ENCODE measurements around the gene SMIM38. TPM values are rescaled to one million over a fixed set of nuclear protein-coding genes. Genes with fewer than 3 reads are reported as not detected.

SMIM38 gene
- total and polyA plus RNA-seq, 9 of the 15 experiments (the other 6 are each of a cell fraction or from before 2014, with no cell fraction given): 0.07 to 1.2 (median 0.21) TPM; not detected in 2

GRCh38 chr11:69155302-69156234, at the start of gene SMIM38 (continued):
- no peak for TF ChIP-seq BCLAF1 (IDR thresholded peaks at IDR 0.05; ENCODE audit: borderline replicate concordance in 1 of 2, control insufficient read depth in 1 of 2, low read depth in 2 of 2, low read length in 1 of 2)
- no peak for TF ChIP-seq XRCC5 (IDR thresholded peaks at IDR 0.05; ENCODE audit: low read depth, low read length)
- no peak for TF ChIP-seq EZH2 (IDR thresholded peaks at IDR 0.05; ENCODE audit: borderline replicate concordance, low read depth, low read length)
- TF ChIP-seq, protein P1, sequence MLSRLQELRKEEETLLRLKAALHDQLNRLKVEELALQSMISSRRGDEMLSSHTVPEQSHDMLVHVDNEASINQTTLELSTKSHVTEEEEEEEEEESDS (CRISPR knock-in tag; IDR thresholded peaks at IDR 0.05): no peak
- TF ChIP-seq, protein P2, sequence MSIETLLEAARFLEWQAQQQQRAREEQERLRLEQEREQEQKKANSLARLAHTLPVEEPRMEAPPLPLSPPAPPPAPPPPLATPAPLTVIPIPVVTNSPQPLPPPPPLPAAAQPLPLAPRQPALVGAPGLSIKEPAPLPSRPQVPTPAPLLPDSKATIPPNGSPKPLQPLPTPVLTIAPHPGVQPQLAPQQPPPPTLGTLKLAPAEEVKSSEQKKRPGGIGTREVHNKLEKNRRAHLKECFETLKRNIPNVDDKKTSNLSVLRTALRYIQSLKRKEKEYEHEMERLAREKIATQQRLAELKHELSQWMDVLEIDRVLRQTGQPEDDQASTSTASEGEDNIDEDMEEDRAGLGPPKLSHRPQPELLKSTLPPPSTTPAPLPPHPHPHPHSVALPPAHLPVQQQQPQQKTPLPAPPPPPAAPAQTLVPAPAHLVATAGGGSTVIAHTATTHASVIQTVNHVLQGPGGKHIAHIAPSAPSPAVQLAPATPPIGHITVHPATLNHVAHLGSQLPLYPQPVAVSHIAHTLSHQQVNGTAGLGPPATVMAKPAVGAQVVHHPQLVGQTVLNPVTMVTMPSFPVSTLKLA (conservative IDR thresholded peaks at IDR 0.05): no peak; a peak in 1 of 4 replicates
- peak; percentile 63 for TF ChIP-seq CXXC5 (CRISPR knock-in tag; IDR thresholded peaks at IDR 0.05)
- TF ChIP-seq ZNF217 (CRISPR knock-in tag; IDR thresholded peaks at IDR 0.05): no peak
- no peak for TF ChIP-seq KAT2B (IDR thresholded peaks at IDR 0.05; ENCODE audit: low read depth, low read length)
- TF ChIP-seq KDM5B (IDR thresholded peaks at IDR 0.05; ENCODE audit: insufficient replicate concordance, low read depth, low read length): no peak
- TF ChIP-seq HCFC1 (IDR thresholded peaks at IDR 0.05; ENCODE audit: low read depth, low read length): no peak
- TF ChIP-seq SRF (CRISPR knock-in tag; IDR thresholded peaks at IDR 0.05): no peak
- no peak for TF ChIP-seq TAF7 (tag; IDR thresholded peaks at IDR 0.05)
- no peak for TF ChIP-seq ASH1L (IDR thresholded peaks at IDR 0.05; ENCODE audit: borderline replicate concordance, low read depth, partially characterized antibody)
- TF ChIP-seq RBFOX2 (IDR thresholded peaks at IDR 0.05; ENCODE audit: low read depth, low read length): peak; percentile 35
- TF ChIP-seq STAT5B (CRISPR knock-in tag; IDR thresholded peaks at IDR 0.05): no peak
- no peak for TF ChIP-seq SETDB1 (IDR thresholded peaks at IDR 0.05; ENCODE audit: low read length)
- TF ChIP-seq ZNF436 (CRISPR knock-in tag; IDR thresholded peaks at IDR 0.05): no peak
- TF ChIP-seq ZNF408 (CRISPR knock-in tag; IDR thresholded peaks at IDR 0.05; ENCODE audit: low read depth): no peak
- no peak for TF ChIP-seq RBM22 (IDR thresholded peaks at IDR 0.05; ENCODE audit: low read depth, low read length, poor library complexity, severe bottlenecking)
- TF ChIP-seq, protein P3, sequence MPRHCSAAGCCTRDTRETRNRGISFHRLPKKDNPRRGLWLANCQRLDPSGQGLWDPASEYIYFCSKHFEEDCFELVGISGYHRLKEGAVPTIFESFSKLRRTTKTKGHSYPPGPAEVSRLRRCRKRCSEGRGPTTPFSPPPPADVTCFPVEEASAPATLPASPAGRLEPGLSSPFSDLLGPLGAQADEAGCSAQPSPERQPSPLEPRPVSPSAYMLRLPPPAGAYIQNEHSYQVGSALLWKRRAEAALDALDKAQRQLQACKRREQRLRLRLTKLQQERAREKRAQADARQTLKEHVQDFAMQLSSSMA (CRISPR knock-in tag; IDR thresholded peaks at IDR 0.05): no peak
- TF ChIP-seq LARP7 (IDR thresholded peaks at IDR 0.05): no peak
- no peak for TF ChIP-seq RBM34 (IDR thresholded peaks at IDR 0.05; ENCODE audit: borderline replicate concordance, insufficient read depth, low read length)
